Endothelial cell (in vitro differentiated cells): ENCODE measurements around the gene PPP2R3C. TPM values are rescaled to one million over a fixed set of nuclear protein-coding genes. Genes with fewer than 3 reads are reported as not detected.

ENCODE experiments used
- DNase-seq: peaks from one replicate; pipeline ENCODE4 v3.0.0; 2021; ENCODE audit warnings: low spot score
- H3K27ac Mint-ChIP-seq: one replicate; pipeline ENCODE4 v1.8.0; 2021; ENCODE audit warnings: mixed read lengths, inconsistent platforms; ENCODE audit not compliant: unreplicated experiment
- H3K27me3 Mint-ChIP-seq: one replicate; pipeline ENCODE4 v1.8.0; 2021; ENCODE audit warnings: mild to moderate bottlenecking, moderate library complexity, mixed read lengths, inconsistent platforms; ENCODE audit not compliant: unreplicated experiment
- H3K36me3 Mint-ChIP-seq: one replicate; pipeline ENCODE4 v1.8.0; 2021; ENCODE audit warnings: mild to moderate bottlenecking, low read depth, mixed read lengths, inconsistent platforms; ENCODE audit not compliant: unreplicated experiment
- H3K4me1 Mint-ChIP-seq: one replicate; pipeline ENCODE4 v1.8.0; 2021; ENCODE audit warnings: mild to moderate bottlenecking, mixed read lengths, inconsistent platforms; ENCODE audit not compliant: unreplicated experiment
- H3K4me3 Mint-ChIP-seq: one replicate; pipeline ENCODE4 v1.8.0; 2021; ENCODE audit warnings: mild to moderate bottlenecking, mixed read lengths, inconsistent platforms; ENCODE audit not compliant: unreplicated experiment
- H3K9me3 Mint-ChIP-seq: one replicate; pipeline ENCODE4 v1.8.0; 2021; ENCODE audit warnings: mixed read lengths, inconsistent platforms; ENCODE audit not compliant: unreplicated experiment
- CTCF ChIP-seq: fragments of 200-600 bp; sonication (generic); IDR thresholded peaks from one replicate; pipeline ENCODE4 v1.5.0; 2021; ENCODE audit warnings: antibody characterized with exemption; ENCODE audit not compliant: unreplicated experiment
- total RNA-seq: library from RNA; stranded (reverse); fragmentation: NEBNext Ultra II Directional; extraction: Animal tissue kit (Norgen Biotek cat#: 25700); gene quantifications from one replicate; pipeline ENCODE4 v1.2.1, GENCODE V29; 2021; ENCODE audit not compliant: unreplicated experiment

The PPP2R3C gene
- total RNA-seq, 1 donor from 2014 or later = 29.1 TPM

- no peak overlapping the region for H3K27ac Mint-ChIP-seq
- H3K27me3 Mint-ChIP-seq = peaks cover 1% of the 10 kb centered on the region
- H3K9me3 Mint-ChIP-seq = no peaks in the 10 kb centered on the region
- no peak for DNase-seq
- H3K36me3 Mint-ChIP-seq = peaks cover 13% of the 10 kb centered on the region
- no peaks in the 10 kb centered on the region for H3K4me1 Mint-ChIP-seq
- no peak for TF ChIP-seq CTCF
- no peak overlapping the region for H3K4me3 Mint-ChIP-seq
Measured at GRCh38 chr14:35088514-35088913, 33.3 kb downstream of the PPP2R3C start.

- peaks cover 13% of the 10 kb centered on the region for H3K36me3 Mint-ChIP-seq
- no peaks in the 10 kb centered on the region for H3K4me1 Mint-ChIP-seq
- peaks cover 1% of the 10 kb centered on the region for H3K27me3 Mint-ChIP-seq
- H3K27ac Mint-ChIP-seq = no peak overlapping the region
- no peak for TF ChIP-seq CTCF
- H3K4me3 Mint-ChIP-seq = no peak overlapping the region
- DNase-seq = no peak
- H3K9me3 Mint-ChIP-seq = no peaks in the 10 kb centered on the region
Measured at GRCh38 chr14:35085441-35085840, 36.3 kb downstream of the PPP2R3C start.

GRCh38 chr14:35083530-35084150 is 38.1 kb downstream of the PPP2R3C start:
- Mint-ChIP-seq H3K4me3 (no peak overlapping the region), H3K27ac (no peak overlapping the region), H3K9me3 (no peaks in the 10 kb centered on the region), H3K4me1 (no peaks in the 10 kb centered on the region), H3K27me3 (peaks cover 1% of the 10 kb centered on the region), H3K36me3 (peaks cover 13% of the 10 kb centered on the region)
- DNase-seq = no peak
- TF ChIP-seq CTCF = no peak

GRCh38 chr14:35079742-35080141 is 42.0 kb downstream of the PPP2R3C start:
- H3K4me3 Mint-ChIP-seq = no peak overlapping the region
- TF ChIP-seq CTCF = no peak
- no peak for DNase-seq
- H3K4me1 Mint-ChIP-seq = no peaks in the 10 kb centered on the region
- H3K9me3 Mint-ChIP-seq = no peaks in the 10 kb centered on the region
- no peak overlapping the region for H3K27ac Mint-ChIP-seq
- peaks cover 8% of the 10 kb centered on the region for H3K36me3 Mint-ChIP-seq
- no peaks in the 10 kb centered on the region for H3K27me3 Mint-ChIP-seq

- H3K36me3 Mint-ChIP-seq = peaks cover 8% of the 10 kb centered on the region
- no peak overlapping the region for H3K27ac Mint-ChIP-seq
- no peaks in the 10 kb centered on the region for H3K27me3 Mint-ChIP-seq
- H3K9me3 Mint-ChIP-seq = no peaks in the 10 kb centered on the region
- no peaks in the 10 kb centered on the region for H3K4me1 Mint-ChIP-seq
- no peak for DNase-seq
- no peak for TF ChIP-seq CTCF
- H3K4me3 Mint-ChIP-seq = no peak overlapping the region
Measured at GRCh38 chr14:35078082-35078481, 43.7 kb downstream of the PPP2R3C start.
